ENCODE results near the gene GPC2. TPM values are rescaled to one million over a fixed set of nuclear protein-coding genes. Genes with fewer than 3 reads are reported as not detected.

GPC2 gene
- total RNA-seq, 1 experiment from 2014 or later = 45.2 TPM

DNA sequence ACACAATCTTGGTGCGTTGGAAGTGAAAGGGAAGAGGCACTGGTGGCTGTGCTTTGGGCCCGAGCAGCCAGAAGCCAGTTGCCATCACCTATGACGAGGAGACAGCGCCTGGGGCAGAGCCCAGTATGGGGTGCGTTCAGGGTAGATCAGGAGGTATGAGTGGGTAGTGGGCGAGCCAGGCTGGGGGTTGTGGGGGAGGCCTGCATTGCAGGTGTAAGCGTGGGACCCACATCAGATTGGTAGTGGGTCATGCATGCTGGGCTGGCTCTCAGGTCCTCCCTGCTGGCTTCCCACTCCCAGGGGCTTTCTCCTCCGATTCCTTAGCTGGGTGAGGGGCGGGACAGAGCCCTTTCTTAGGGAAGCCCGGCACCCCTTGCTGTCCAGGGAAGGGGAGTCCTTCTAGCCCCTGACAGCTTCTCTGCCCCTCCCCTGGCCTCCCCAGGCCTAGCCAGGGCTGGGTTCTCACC lies 42.1 kb upstream of the GPC2 start:
- Histone ChIP-seq H2BK120ac (ENCODE audit: low read depth, low read length, poor library complexity, severe bottlenecking) (no peak overlapping the region), H2BK12ac (ENCODE audit: insufficient read length, low read depth, low read length) (no peak overlapping the region), H3K23ac (ENCODE audit: insufficient read length, low read depth, low read length) (no peak overlapping the region), H3K27ac (ENCODE audit: insufficient read length, low read depth, low read length) (no peak overlapping the region), H3K79me1 (ENCODE audit: insufficient read depth, low read depth, low read length, poor library complexity, severe bottlenecking) (no peaks in the 10 kb centered on the region), H4K8ac (replicated peaks; ENCODE audit: insufficient read length, low read depth, low read length) (no peak overlapping the region), H3K14ac (ENCODE audit: insufficient read depth, low read length) (no peak overlapping the region), H4K91ac (ENCODE audit: insufficient read length, low read depth, low read length) (no peak overlapping the region), H3K4me1 (ENCODE audit: insufficient read depth, low read length) (no peaks in the 10 kb centered on the region), H2AK5ac (ENCODE audit: insufficient read length, low read length) (no peak overlapping the region), H3K18ac (ENCODE audit: insufficient read length, low read depth, low read length) (no peak overlapping the region), H2AFZ (ENCODE audit: low read length) (no peak overlapping the region), H2BK5ac (ENCODE audit: insufficient read length, low read length) (no peak overlapping the region), H4K5ac (ENCODE audit: insufficient read length, low read depth, low read length) (no peak overlapping the region), H3K27me3 (ENCODE audit: insufficient read depth, low read length) (no peaks in the 10 kb centered on the region; the same call in 1 of the 2 replicates), H3K4ac (ENCODE audit: low read depth, low read length) (no peak overlapping the region), H2BK15ac (ENCODE audit: low read depth, low read length) (no peak overlapping the region), H4K20me1 (ENCODE audit: control insufficient read depth, insufficient read depth, insufficient read length) (no peaks in the 10 kb centered on the region), H3K56ac (ENCODE audit: insufficient read length, low read depth, low read length) (no peak overlapping the region), H3T11ph (ENCODE audit: low read length) (no peak overlapping the region), H3K9ac (ENCODE audit: extremely low read depth, insufficient read length, low read length) (no peak overlapping the region), H3K9me3 (ENCODE audit: control insufficient read depth, low read depth, low read length) (no peaks in the 10 kb centered on the region), H3K4me2 (ENCODE audit: insufficient read depth, insufficient read length, low read length) (no peak overlapping the region), H3K79me2 (ENCODE audit: insufficient read depth, low read length) (no peaks in the 10 kb centered on the region), H2BK20ac (ENCODE audit: low read depth, low read length, poor library complexity, severe bottlenecking) (no peak overlapping the region), H3K23me2 (ENCODE audit: insufficient read length, low read depth, low read length, poor library complexity, severe bottlenecking) (no peaks in the 10 kb centered on the region)
- H3K4me1 Mint-ChIP-seq = peaks cover 3 to 13% of the 10 kb centered on the region in 2 experiments; a peak in 3 of 4 replicates
- H3K27me3 Mint-ChIP-seq (ENCODE audit: low read depth) = peaks cover 15% of the 10 kb centered on the region
- H3K27ac Mint-ChIP-seq = no peak overlapping the region
- TF ChIP-seq CTCF (conservative IDR thresholded peaks at IDR 0.05) = no peak
- no CpG with 5 or more reads among the region's 10 CpGs for WGBS (ENCODE audit: extremely low coverage, insufficient read length, low lambda C conversion rate)
- H3K9me3 Mint-ChIP-seq = no peaks in the 10 kb centered on the region
- no peak for DNase-seq
- peaks cover 4 to 17% (median 12%) of the 10 kb centered on the region in 3 experiments; a peak in 5 of 7 replicates for H3K36me3 Mint-ChIP-seq (ENCODE audit: insufficient read depth in 1 of 3, low read depth in 3 of 3)
- no peak overlapping the region for H3K4me3 Mint-ChIP-seq

Measured in H9 (cell line).